AG04449 (cell line): ENCODE data around the gene NOP9.

Source experiments
- CTCF ChIA-PET: fragments of 350-600 bp; formaldehyde crosslinking; extraction: SDS; loops from one replicate; lab custom pipeline; 2021; ENCODE audit warnings: antibody characterized with exemption; lab: Yijun Ruan, JAX
- POLR2A ChIA-PET: fragments of 400-600, 350-600 bp; formaldehyde crosslinking; extraction: SDS; loops from one replicate; lab custom pipeline; 2020; ENCODE audit warnings: antibody characterized with exemption, inconsistent platforms; lab: Yijun Ruan, JAX
- DNase-seq: peaks from one replicate; pipeline ENCODE4 v3.0.0-alpha.2; 2010; ENCODE audit warnings: low read depth, low spot score
- H3K4me3 ChIP-seq: 2 replicates; pipeline ENCODE4 v1.5.1; 2011; ENCODE audit warnings: low read depth, mild to moderate bottlenecking, control low read depth, low read length
- TF ChIP-seq, protein P1 (sequence below): IDR thresholded peaks from one replicate; pipeline ENCODE4 v1.5.1; 2011; ENCODE audit warnings: mild to moderate bottlenecking, moderate library complexity, low read length, control low read depth, inconsistent platforms; ENCODE audit not compliant: insufficient read depth; ENCODE audit errors: missing control alignments

Gene NOP9, protein sequence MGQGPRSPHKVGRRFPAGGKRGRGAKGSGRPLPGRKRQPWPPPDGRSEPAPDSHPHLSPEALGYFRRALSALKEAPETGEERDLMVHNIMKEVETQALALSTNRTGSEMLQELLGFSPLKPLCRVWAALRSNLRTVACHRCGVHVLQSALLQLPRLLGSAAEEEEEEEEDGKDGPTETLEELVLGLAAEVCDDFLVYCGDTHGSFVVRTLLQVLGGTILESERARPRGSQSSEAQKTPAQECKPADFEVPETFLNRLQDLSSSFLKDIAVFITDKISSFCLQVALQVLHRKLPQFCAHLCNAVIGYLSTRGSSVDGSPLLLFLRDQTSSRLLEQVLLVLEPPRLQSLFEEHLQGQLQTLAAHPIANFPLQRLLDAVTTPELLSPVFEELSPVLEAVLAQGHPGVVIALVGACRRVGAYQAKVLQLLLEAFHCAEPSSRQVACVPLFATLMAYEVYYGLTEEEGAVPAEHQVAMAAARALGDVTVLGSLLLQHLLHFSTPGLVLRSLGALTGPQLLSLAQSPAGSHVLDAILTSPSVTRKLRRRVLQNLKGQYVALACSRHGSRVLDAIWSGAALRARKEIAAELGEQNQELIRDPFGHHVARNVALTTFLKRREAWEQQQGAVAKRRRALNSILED

GRCh38 chr14:24299255-24300191 is at the start of gene NOP9, which contains the start of gene DHRS1:
NOP9 (plus strand) TSS chr14:24299850; CDS start chr14:24299955, 105 bp downstream.
DHRS1 (minus strand) TSS chr14:24299780; CDS start chr14:24299106, 674 bp downstream.
- TF ChIP-seq, protein P1, sequence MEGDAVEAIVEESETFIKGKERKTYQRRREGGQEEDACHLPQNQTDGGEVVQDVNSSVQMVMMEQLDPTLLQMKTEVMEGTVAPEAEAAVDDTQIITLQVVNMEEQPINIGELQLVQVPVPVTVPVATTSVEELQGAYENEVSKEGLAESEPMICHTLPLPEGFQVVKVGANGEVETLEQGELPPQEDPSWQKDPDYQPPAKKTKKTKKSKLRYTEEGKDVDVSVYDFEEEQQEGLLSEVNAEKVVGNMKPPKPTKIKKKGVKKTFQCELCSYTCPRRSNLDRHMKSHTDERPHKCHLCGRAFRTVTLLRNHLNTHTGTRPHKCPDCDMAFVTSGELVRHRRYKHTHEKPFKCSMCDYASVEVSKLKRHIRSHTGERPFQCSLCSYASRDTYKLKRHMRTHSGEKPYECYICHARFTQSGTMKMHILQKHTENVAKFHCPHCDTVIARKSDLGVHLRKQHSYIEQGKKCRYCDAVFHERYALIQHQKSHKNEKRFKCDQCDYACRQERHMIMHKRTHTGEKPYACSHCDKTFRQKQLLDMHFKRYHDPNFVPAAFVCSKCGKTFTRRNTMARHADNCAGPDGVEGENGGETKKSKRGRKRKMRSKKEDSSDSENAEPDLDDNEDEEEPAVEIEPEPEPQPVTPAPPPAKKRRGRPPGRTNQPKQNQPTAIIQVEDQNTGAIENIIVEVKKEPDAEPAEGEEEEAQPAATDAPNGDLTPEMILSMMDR = no peak
- DNase-seq = peak; percentile 24
- ChIA-PET CTCF (interaction anchor here (1.0 to 21.1 kb wide), 17 partner anchors 10 to 242 kb away, joined by 3 to 688 read pairs (median 33); partner anchors contain the start of genes ADCY4, CBLN3, CHMP4A and CIDEB), POLR2A (interaction anchor here (0.7 to 4.1 kb wide), 8 partner anchors 9 to 158 kb away, joined by 3 to 26 read pairs (median 4); partner anchors contain the start of genes CIDEB, EMC9, IPO4 and RABGGTA)
- peak within 1 kb of the TSS; percentile 99 for H3K4me3 ChIP-seq

- no peak overlapping the region for H3K4me3 ChIP-seq
- TF ChIP-seq, protein P1 = no peak
- DNase-seq = no peak
- ChIA-PET CTCF (interaction anchor here (2.0 to 16.0 kb wide), 6 partner anchors 6 to 83 kb away, joined by 5 to 155 read pairs (median 20); partner anchors contain the start of genes CIDEB, DHRS1, MDP1 and NOP9), POLR2A (interaction anchor here (0.6 to 2.4 kb wide), 2 partner anchors 8 to 43 kb away, joined by 3 to 18 read pairs; partner anchors contain the start of gene TINF2)
Measured at GRCh38 chr14:24250354-24250753, 49.3 kb upstream of the NOP9 start.

- TF ChIP-seq, protein P1 = no peak
- H3K4me3 ChIP-seq = no peak overlapping the region
- DNase-seq = no peak
- ChIA-PET CTCF (interaction anchor here (0.7 to 16.0 kb wide), 14 partner anchors 8 to 82 kb away, joined by 3 to 155 read pairs (median 4); partner anchors contain the start of genes CIDEB, DHRS1, GMPR2 and LTB4R2), POLR2A (interaction anchor here (1.0 to 2.4 kb wide), 2 partner anchors 10 to 19 kb away, joined by 4 to 18 read pairs; partner anchors contain the start of genes RABGGTA and TINF2)
Measured at GRCh38 chr14:24251880-24252288, 47.8 kb upstream of the NOP9 start.

GRCh38 chr14:24252289-24253124 is 47.1 kb upstream of the NOP9 start:
- POLR2A ChIA-PET = interaction anchor here (1.0 to 2.4 kb wide), 2 partner anchors 10 to 19 kb away, joined by 4 to 18 read pairs; partner anchors contain the start of genes RABGGTA and TINF2
- CTCF ChIA-PET = interaction anchor here (0.6 to 16.0 kb wide), 14 partner anchors 8 to 143 kb away, joined by 3 to 155 read pairs (median 4); partner anchors contain the start of genes CIDEB, DHRS1, GMPR2 and LTB4R2
- no peak overlapping the region for H3K4me3 ChIP-seq

More at GRCh38 chr14:24252289-24253124, 47.1 kb upstream of the NOP9 start:
- TF ChIP-seq, protein P1 = no peak
- DNase-seq = no peak
